HG03159 (cell line): Measurements from ENCODE around the gene SNRPD3.

Source experiments
- ATAC-seq: cut with Tn5 transposase; IDR thresholded peaks from one replicate; pipeline ENCODE4 v1.9.1; 2021; ENCODE audit warnings: mild to moderate bottlenecking, moderate library complexity; ENCODE audit not compliant: unreplicated experiment

The SNRPD3 gene

GRCh38 chr22:24565077-24565476, 9.3 kb downstream of the SNRPD3 start:
- ATAC-seq, result no peak

- no peak for ATAC-seq
Measured at GRCh38 chr22:24566899-24567511, 11.2 kb downstream of the SNRPD3 start.

- ATAC-seq, result no peak
Measured at GRCh38 chr22:24567668-24568067, 11.9 kb downstream of the SNRPD3 start.

GRCh38 chr22:24571266-24571665, 15.5 kb downstream of the SNRPD3 start:
- no peak for ATAC-seq

GRCh38 chr22:24576778-24577177, 21.0 kb downstream of the SNRPD3 start:
- ATAC-seq, result no peak

- ATAC-seq, result no peak
Measured at GRCh38 chr22:24578355-24579257, 22.8 kb downstream of the SNRPD3 start.

- no peak for ATAC-seq
Measured at GRCh38 chr22:24579258-24579601, 23.4 kb downstream of the SNRPD3 start.

- ATAC-seq, result no peak
Measured at GRCh38 chr22:24580276-24580675, 24.5 kb downstream of the SNRPD3 start.

- no peak for ATAC-seq
Measured at GRCh38 chr22:24582056-24582814, 26.4 kb downstream of the SNRPD3 start.

- no peak for ATAC-seq
Measured at GRCh38 chr22:24583221-24584165, 27.7 kb downstream of the SNRPD3 start.

- no peak for ATAC-seq
Measured at GRCh38 chr22:24584166-24584790, 28.5 kb downstream of the SNRPD3 start.

- ATAC-seq, result no peak
Measured at GRCh38 chr22:24584871-24585411, 29.1 kb downstream of the SNRPD3 start.

GRCh38 chr22:24585461-24585860, 29.7 kb downstream of the SNRPD3 start:
- ATAC-seq, result no peak

GRCh38 chr22:24585927-24586546, 30.2 kb downstream of the SNRPD3 start:
- no peak for ATAC-seq

GRCh38 chr22:24587251-24587650, 31.5 kb downstream of the SNRPD3 start:
- ATAC-seq, result no peak

- ATAC-seq, result no peak
Measured at GRCh38 chr22:24587948-24588347, 32.1 kb downstream of the SNRPD3 start.

- ATAC-seq, result no peak
Measured at GRCh38 chr22:24588381-24588756, 32.6 kb downstream of the SNRPD3 start.

- ATAC-seq, result no peak
Measured at GRCh38 chr22:24588757-24589481, 33.1 kb downstream of the SNRPD3 start.

GRCh38 chr22:24589518-24590030, 33.8 kb downstream of the SNRPD3 start:
- no peak for ATAC-seq
